HG03064 (cell line): Measurements from ENCODE around the gene TNRC6C.
"Not testable (repeated sequence)": the region's sequence is repeated elsewhere in the genome, so short reads cannot be mapped to it uniquely, and the experiment has no call there.

Source experiments
- ATAC-seq: cut with Tn5 transposase; IDR thresholded peaks from one replicate; pipeline ENCODE4 v1.9.1; 2021; ENCODE audit warnings: low read depth; ENCODE audit not compliant: unreplicated experiment

TNRC6C gene

DNA sequence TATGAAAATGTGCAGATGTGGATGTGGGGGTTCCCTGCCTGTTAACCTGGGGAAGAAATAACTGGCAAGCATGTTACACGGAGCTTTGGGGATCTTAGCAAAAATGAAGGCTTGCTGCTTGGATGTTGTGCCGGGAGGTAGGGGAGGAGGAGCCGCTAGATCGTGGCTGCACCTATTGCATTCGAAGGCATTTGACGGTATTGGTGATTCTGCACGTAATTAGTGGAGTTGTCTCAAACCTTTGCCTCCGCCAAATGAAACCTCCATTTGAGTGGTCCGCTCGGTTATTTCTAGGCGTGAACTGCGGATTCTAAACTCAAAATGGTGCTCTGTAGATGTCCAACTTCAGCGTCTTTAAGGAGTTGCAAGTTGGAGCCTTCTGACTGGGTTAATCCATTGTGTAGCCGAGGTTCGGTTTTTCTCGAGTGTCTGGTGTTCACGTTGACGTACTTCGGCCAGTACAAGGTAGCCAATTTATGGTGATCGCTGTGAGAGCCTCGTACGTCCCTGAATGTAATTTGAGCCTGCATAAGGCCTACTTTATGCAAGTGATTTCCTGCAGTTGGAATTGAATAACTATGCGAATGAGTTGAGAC lies 1.5 kb downstream of the TNRC6C start:
- ATAC-seq: no peak

DNA sequence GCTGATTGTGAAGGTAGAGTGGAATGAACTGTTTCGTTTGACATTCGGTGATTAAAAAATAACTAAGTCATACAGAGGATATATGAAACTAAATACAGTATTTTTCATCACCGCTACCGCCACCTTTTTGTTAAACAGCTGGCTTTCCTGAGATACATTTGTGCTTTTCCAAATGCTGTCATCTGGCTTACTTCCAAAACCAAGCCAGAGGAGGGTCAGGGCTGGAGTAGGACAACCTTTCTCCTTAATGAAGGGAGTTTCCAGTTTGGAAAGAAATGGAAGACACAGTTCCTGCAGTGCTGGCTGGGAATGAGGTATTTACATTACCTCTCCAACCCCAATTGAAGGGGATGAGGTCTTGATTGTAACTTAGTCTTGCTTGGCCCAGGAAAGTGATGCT lies 3.2 kb downstream of the TNRC6C start:
- no peak for ATAC-seq

DNA sequence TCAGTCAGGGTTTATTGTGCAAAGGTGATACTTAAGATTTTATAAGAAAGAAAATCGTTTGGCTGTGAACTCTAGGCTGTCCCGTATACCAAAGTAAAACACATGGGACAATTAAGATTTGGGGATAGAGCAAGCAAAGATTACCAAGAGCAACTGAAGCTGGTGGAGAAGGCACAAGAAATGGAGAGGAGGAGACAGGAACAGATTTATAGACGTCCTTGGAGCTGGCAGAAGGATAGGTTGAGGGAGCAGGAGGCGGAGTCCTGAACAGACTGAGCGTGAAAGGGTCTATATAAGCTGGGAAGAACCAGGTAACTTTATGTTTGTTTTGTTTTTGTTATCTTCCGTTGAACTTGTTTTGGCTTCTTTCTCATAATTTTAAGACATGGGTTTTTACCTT lies 3.8 kb downstream of the TNRC6C start:
- ATAC-seq: no peak

- ATAC-seq: no peak
Measured at GRCh38 chr17:77963441-77963840, 4.9 kb downstream of the TNRC6C start.

GRCh38 chr17:77965352-77965751 lies 6.8 kb downstream of the TNRC6C start:
- ATAC-seq: no peak

DNA sequence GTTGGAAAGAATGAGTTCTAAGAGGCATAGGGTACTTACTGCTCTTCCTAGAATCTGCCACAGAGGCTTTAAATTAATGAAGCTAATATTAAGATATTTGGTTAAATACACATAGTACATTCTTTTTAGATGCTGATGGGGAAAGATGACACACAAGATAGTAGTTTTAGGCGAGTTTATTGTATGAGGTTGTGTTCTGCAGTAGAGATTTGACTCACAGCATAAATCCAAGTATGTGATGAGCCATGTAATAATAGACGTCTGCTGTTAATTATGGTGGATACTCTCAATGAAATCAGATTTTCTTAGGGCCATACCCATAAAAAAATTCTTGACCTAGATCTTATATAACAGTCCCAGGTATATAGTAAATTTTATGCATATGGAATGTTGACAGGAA lies 8.0 kb downstream of the TNRC6C start:
- ATAC-seq: no peak

- ATAC-seq: no peak
Measured at GRCh38 chr17:77968788-77969187, 10.3 kb downstream of the TNRC6C start.

DNA sequence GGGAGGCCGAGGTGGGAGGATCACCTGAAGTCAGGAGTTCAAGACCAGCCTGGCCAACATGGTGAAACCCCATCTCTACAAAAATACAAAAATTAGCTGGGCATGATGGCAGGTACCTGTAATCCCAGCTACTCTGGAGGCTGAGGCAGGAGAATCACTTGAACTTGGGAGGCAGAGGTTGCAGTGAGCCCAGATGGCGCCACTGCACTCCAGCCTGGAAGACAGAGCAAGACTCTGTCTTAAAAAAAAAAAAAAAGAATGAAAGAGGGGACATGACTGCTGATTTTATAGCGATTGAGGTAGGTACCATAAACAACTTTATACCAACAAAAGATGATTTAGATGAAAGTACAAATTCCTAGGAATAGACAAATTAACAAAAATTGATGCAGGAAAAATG lies 13.8 kb downstream of the TNRC6C start:
- ATAC-seq: not testable (repeated sequence)

DNA sequence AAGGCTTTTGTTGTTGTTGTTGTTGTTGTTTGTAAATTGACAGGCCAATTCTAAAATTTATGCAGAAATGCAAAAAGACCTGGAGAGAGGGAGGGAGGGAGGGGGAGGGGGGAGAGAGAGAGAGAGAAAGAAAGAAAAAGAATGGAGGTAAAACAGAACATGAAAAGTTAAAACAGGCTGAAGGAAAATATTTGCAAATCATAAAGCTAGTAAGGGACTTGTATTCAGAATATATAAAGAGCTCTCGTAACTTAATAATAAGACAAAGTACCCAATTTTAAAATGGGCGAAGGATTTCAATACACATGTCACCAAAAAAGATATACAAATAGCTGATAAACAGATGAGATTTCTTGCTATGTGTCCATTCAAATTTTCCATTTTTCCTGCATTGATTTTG lies 15.4 kb downstream of the TNRC6C start:
- ATAC-seq: no peak

DNA sequence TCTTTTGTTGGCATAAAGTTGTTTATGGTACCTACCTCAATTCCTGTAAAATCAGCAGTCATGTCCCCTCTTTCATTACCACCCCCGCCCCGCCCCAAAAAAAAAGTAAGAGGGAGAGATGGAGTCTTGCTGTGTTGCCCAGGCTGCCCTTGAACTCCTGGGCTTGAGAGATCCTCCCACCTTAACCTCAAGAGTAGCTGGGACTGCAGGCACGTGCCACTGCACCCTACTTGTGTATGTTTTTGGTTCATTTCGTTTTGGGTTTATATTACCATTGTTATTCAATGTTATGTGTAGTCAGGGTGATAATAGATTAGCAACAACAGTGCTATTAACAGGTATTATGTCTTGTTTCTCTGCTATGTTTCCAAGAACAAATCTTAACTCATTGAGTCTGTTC lies 15.9 kb downstream of the TNRC6C start:
- no peak for ATAC-seq

- ATAC-seq: not testable (repeated sequence)
Measured at GRCh38 chr17:77982430-77982829, 23.9 kb downstream of the TNRC6C start.

GRCh38 chr17:77990301-77990700 lies 31.8 kb downstream of the TNRC6C start:
- ATAC-seq: no peak

- ATAC-seq: not testable (repeated sequence)
Measured at GRCh38 chr17:77993735-77994134, 35.2 kb downstream of the TNRC6C start.

DNA sequence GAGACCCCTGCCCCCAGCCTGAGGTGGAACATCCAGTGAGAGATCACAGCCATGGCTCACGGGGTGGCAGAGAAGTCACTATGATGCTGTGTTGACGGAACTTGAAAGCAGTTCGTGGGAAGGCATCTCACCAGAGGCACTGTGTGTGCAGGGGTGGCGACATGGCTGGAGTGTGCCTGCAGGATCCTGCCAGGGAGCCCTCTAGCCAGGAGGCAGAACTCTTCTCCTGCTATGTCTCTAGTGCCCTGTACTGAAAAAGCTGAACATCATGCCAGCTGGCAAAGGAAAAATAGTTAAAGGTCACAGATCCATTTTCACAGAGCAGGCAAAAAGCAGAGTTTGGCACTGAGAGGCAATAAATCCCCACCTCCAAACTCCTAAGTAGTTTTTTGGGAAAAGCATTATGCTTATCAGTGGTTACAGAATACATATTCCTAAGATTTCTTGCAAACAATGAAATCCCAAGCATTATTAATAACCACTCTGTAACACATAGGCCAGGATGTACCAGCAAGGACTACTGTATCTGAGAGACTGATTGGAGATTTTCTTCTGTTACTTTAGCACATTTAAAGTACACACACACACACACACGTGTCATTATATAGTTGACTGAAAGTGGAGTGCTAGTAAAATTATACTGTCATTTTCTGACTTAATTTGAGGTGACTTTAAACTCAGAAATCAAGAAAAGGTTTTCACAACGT lies 36.8 kb downstream of the TNRC6C start:
- no peak for ATAC-seq

- ATAC-seq: no peak
Measured at GRCh38 chr17:77996256-77996655, 37.8 kb downstream of the TNRC6C start.

- no peak for ATAC-seq
Measured at GRCh38 chr17:77999413-78000173, 41.1 kb downstream of the TNRC6C start.

DNA sequence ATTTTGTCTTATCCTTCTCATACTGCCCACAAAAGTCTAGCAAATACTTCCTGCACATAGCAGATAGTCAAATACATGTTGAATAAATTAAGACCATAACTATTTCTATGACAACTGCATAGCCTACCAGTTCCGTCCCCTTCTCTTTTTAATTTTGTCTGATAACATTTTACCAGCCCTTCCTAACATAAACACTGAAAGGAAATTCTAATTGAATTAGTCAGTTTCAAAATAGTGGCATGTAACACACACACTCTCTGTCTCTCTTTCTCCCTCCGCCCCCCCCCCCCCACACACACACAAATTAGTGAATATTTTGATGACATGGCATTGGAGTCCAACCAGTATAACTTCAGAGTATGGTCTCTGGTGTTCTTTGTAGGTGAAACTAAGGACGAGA lies 41.8 kb downstream of the TNRC6C start:
- no peak for ATAC-seq

GRCh38 chr17:78001182-78001581 lies 42.7 kb downstream of the TNRC6C start:
- ATAC-seq: no peak

GRCh38 chr17:78001612-78002011 lies 43.1 kb downstream of the TNRC6C start:
- ATAC-seq: no peak

GRCh38 chr17:78002166-78002565 lies 43.7 kb downstream of the TNRC6C start:
- no peak for ATAC-seq

DNA sequence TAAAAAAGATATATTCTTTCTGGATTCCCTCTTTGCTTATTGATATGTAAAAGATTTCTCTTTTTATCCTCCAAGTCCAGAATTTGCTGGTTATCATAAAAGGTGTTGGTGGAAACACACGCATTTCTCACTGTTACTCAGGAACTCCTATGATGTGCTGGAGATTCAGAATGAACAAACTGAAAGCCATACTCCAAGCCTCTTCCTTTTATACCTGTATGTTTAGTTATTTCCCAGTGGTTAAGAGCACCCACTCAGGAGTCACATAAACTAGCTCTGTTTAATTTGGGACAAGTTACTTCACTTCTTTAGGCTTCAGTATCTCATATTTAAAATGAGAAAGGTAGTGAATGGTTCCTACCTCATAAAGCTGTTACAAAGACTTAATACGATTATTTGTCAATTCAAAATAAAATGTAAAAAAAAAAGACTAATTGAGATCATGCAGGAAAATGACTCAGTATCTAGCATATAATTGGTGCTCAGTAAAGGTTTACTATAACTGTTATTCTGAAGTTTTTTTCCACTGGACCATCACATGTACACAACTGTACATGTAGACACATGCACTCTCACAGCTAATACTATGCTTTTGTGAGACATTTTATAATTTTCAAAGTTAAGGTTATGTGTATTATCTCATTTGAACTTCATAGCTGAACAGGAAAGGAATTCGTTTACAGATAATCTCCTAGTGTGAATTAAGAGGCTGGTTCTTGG lies 47.1 kb downstream of the TNRC6C start:
- no peak for ATAC-seq
